ENCODE results near the gene HOXA6. TPM values are rescaled to one million over a fixed set of nuclear protein-coding genes. Genes with fewer than 3 reads are reported as not detected.

Gene HOXA6
- total RNA-seq, 1 experiment from 2014 or later, result not detected

DNA sequence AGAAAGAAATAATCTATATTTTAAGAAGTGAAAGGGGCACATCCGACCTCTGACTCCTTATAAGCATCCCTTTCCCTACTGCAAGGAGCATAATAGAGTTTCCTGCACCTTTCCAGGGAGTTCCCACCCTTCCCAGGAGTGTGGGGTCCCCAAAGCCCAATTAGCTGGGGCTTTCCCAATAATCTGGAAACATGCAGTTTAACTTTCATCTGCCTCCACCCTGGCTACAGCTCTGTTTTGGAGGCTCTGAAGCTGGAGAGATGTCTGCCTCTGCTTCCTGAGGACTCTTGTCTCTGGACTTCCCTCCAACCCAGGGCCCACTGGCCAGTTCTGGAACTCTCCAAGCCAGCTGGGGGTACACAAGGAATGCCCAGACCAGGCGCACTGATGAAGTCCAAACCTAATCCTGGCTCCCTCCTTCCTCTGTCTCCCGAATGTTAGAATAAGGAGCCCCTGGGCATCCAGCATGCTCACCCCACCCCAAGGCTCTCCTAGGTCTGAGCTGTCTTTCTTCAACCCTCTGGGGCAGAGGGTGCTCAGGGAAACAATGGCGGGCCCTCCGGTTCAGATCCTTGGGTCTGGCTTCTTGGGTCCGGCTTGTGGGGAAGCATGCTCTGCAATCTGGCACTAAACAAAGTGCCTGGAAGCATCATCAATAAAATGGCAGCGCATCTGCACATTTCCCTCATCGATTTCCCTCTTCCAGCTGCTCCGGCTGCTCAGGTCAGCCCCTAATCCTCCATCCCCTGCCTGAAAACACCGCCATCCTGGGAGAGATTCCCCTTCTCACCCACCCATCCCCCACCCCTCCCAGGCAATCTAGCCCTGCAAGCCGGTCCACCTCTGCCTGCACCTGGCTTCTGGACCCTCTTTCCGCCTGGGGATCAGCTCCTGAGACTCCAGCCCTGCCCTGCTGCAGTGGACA, 30.4 kb downstream of the HOXA6 start:
- no peaks in the 10 kb centered on the region for H4K20me1 ChIP-seq (ENCODE audit: control insufficient read depth, insufficient read depth, insufficient read length)
- no peak overlapping the region for H2BK5ac ChIP-seq (ENCODE audit: insufficient read length, low read length)
- H2BK15ac ChIP-seq (ENCODE audit: low read depth, low read length), result no peak overlapping the region
- peaks cover 98% of the 10 kb centered on the region for H3K27me3 Mint-ChIP-seq (ENCODE audit: low read depth)
- H3K27ac Mint-ChIP-seq, result no peak overlapping the region
- peaks cover 3 to 14% of the 10 kb centered on the region in 2 experiments; a peak in 3 of 4 replicates for H3K4me1 Mint-ChIP-seq
- no peak overlapping the region for H3K56ac ChIP-seq (ENCODE audit: insufficient read length, low read depth, low read length)
- H3K9ac ChIP-seq (ENCODE audit: extremely low read depth, insufficient read length, low read length), result no peak overlapping the region
- no peak overlapping the region for H3K14ac ChIP-seq (ENCODE audit: insufficient read depth, low read length)
- H4K8ac ChIP-seq (replicated peaks; ENCODE audit: insufficient read length, low read depth, low read length), result no peak overlapping the region
- no peak overlapping the region for H3K18ac ChIP-seq (ENCODE audit: insufficient read length, low read depth, low read length)
- H3K36me3 Mint-ChIP-seq (ENCODE audit: insufficient read depth in 1 of 3, low read depth in 3 of 3), result peaks cover 0 to 5% (median 0%) of the 10 kb centered on the region in 3 experiments; a peak in 1 of 7 replicates
- TF ChIP-seq, protein P1, sequence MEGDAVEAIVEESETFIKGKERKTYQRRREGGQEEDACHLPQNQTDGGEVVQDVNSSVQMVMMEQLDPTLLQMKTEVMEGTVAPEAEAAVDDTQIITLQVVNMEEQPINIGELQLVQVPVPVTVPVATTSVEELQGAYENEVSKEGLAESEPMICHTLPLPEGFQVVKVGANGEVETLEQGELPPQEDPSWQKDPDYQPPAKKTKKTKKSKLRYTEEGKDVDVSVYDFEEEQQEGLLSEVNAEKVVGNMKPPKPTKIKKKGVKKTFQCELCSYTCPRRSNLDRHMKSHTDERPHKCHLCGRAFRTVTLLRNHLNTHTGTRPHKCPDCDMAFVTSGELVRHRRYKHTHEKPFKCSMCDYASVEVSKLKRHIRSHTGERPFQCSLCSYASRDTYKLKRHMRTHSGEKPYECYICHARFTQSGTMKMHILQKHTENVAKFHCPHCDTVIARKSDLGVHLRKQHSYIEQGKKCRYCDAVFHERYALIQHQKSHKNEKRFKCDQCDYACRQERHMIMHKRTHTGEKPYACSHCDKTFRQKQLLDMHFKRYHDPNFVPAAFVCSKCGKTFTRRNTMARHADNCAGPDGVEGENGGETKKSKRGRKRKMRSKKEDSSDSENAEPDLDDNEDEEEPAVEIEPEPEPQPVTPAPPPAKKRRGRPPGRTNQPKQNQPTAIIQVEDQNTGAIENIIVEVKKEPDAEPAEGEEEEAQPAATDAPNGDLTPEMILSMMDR (conservative IDR thresholded peaks at IDR 0.05), result no peak
- H3K4me2 ChIP-seq (ENCODE audit: insufficient read depth, insufficient read length, low read length), result no peak overlapping the region
- H2BK20ac ChIP-seq (ENCODE audit: low read depth, low read length, poor library complexity, severe bottlenecking), result no peak overlapping the region
- no peak overlapping the region for H2AK5ac ChIP-seq (ENCODE audit: insufficient read length, low read length)
- no CpG with 5 or more reads among the region's 12 CpGs for WGBS (ENCODE audit: extremely low coverage, insufficient read length, low lambda C conversion rate)
- no peaks in the 10 kb centered on the region for H3K4me1 ChIP-seq (ENCODE audit: insufficient read depth, low read length)
- H3K23ac ChIP-seq (ENCODE audit: insufficient read length, low read depth, low read length), result no peak overlapping the region
- peaks cover 0 to 7% of the 10 kb centered on the region in 2 experiments; a peak in 2 of 5 replicates for H3K9me3 Mint-ChIP-seq
- H4K91ac ChIP-seq (ENCODE audit: insufficient read length, low read depth, low read length), result no peak overlapping the region
- no peaks in the 10 kb centered on the region for H3K79me1 ChIP-seq (ENCODE audit: insufficient read depth, low read depth, low read length, poor library complexity, severe bottlenecking)
- H2BK12ac ChIP-seq (ENCODE audit: insufficient read length, low read depth, low read length), result no peak overlapping the region
- H2AFZ ChIP-seq (ENCODE audit: low read length), result no peak overlapping the region
- H3K23me2 ChIP-seq (ENCODE audit: insufficient read length, low read depth, low read length, poor library complexity, severe bottlenecking), result peaks cover 3% of the 10 kb centered on the region
- H3K27me3 ChIP-seq (ENCODE audit: insufficient read depth, low read length), result peaks cover 97% of the 10 kb centered on the region
- H4K5ac ChIP-seq (ENCODE audit: insufficient read length, low read depth, low read length), result no peak overlapping the region
- H3K9me3 ChIP-seq (ENCODE audit: control insufficient read depth, low read depth, low read length), result no peaks in the 10 kb centered on the region
- peak; percentile 59 for DNase-seq
- no peak overlapping the region for H2BK120ac ChIP-seq (ENCODE audit: low read depth, low read length, poor library complexity, severe bottlenecking)
- no peak overlapping the region for H3K4me3 Mint-ChIP-seq
- no peaks in the 10 kb centered on the region for H3K79me2 ChIP-seq (ENCODE audit: insufficient read depth, low read length)
- H3T11ph ChIP-seq (ENCODE audit: low read length), result no peak overlapping the region
- H3K27ac ChIP-seq (ENCODE audit: insufficient read length, low read depth, low read length), result no peak overlapping the region
- no peak overlapping the region for H3K4ac ChIP-seq (ENCODE audit: low read depth, low read length)

Measured in H9 (cell line).